GM21529 (cell line): ENCODE measurements around the gene TTC23.

Experiments used
- ATAC-seq: cut with Tn5 transposase; IDR thresholded peaks from one replicate; pipeline ENCODE4 v1.9.1; 2021; ENCODE audit not compliant: unreplicated experiment

Gene TTC23

DNA sequence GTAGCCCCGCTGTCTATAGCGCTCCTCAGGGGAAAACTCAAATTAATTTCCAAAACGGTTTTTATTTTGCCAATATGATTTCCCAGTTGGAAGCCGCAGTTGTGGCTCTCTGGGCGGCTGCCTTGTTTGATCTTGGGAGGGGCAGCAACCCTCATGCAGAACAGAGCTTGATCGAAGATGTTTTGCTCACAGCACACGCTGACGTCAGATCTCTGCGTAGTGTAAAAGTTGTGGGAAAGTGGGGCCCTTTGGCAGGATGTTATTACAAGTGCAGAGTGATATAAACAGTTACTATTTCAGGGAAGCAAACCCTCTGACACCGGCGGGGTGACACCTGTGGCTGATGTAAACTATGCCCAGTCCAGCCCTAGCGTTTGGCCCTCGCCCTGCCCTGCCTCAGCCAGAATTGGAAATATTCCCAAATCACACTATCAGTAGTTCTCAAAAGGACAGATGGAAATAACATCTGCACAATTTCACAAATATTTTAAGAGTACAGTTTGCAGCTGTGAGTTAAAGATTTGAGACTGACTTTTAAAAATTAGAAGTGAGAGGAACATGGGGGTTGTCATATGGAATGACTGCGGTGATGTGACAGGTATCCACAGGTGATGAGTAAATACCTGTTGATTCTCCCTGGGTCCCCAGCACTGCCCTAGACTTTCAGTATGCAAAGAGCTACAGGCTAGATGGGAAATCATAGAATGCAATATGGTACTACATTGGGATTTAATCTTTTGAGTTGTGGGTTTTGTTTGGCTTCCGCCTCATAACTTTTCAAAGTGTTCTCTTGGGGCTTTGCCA is 142.8 kb downstream of the TTC23 start:
- ATAC-seq = no peak

DNA sequence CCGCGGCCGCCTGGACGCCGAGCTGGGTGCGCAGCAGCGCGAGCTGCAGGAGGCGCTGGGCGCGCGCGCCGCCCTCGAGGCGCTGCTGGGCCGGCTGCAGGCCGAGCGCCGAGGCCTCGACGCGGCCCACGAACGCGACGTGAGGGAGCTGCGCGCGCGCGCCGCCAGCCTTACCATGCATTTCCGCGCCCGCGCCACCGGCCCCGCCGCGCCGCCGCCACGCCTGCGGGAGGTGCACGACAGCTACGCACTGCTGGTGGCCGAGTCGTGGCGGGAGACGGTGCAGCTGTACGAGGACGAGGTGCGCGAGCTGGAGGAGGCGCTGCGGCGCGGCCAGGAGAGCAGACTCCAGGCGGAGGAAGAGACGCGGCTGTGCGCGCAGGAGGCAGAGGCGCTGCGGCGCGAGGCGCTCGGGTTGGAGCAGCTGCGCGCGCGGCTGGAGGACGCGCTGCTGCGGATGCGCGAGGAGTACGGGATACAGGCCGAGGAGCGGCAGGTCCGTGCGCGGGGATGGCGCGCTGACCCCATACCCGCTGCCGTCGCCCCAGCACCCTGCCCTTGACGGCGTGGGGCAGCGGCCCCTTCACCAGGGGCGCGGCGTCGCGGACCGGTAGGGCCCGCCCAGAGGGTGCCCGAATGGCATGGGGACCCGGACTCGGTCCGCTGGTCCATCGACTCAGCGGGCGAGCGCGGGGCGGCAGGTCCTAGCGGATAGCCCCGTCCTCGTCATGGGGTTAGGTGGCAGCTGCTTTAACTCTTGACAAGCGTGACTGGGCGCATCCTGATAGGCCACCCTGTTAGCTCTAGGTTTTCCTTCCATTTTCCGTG is 143.7 kb downstream of the TTC23 start:
- ATAC-seq = peak; percentile 36

DNA sequence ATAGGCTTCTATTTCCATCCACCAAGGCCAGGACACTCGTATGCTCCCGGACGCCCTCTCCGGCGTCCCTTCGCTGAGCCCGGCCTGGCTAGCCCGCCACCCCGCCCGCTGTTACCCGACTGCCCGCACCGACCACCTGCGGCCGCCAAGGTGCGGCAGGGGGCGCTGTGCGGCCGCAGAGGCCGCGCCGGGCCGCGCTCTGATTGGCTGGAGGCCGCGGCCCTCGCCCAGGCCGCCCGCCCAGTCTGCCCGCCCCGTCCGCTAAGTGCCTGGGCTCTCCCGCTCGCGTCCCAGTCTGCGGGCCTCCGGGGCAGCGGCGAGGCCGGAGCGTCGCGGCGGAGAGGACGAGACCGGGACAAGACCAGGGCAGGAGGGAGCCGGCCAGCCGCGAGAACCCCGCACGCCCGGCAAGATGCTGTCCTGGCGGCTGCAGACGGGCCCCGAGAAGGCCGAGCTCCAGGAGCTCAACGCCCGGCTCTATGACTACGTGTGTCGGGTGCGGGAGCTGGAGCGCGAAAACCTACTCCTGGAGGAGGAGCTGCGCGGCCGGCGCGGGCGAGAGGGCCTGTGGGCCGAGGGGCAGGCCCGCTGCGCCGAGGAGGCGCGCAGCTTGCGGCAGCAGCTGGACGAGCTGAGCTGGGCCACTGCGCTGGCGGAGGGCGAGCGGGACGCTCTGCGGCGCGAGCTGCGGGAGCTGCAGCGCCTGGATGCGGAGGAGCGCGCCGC is 144.4 kb downstream of the TTC23 start, which contains the start of gene SYNM:
TSS of gene SYNM (plus strand) at position 293 of the 726 bp plus-strand sequence. CDS start at position 413, 120 bp downstream.
- ATAC-seq = peak; percentile 67

DNA sequence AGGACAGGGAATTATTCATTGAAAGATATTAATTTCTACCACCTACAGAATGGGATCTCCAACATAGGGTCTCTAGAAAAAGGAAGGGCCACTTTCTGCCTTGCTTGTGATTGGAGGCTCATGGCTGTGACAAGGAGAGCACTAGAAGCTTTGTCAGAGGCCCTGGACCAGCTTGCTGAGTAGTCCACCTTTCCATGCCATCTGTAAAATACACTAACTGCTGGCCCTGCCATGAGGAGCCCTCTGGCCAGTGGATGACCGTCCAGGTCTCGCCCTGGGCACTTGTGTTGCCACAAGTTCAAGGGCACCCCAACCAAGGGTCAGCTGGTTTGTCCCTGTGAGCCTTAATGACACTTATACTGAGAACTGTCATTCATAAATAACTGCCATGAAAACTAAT is 146.1 kb downstream of the TTC23 start:
- ATAC-seq = no peak

DNA sequence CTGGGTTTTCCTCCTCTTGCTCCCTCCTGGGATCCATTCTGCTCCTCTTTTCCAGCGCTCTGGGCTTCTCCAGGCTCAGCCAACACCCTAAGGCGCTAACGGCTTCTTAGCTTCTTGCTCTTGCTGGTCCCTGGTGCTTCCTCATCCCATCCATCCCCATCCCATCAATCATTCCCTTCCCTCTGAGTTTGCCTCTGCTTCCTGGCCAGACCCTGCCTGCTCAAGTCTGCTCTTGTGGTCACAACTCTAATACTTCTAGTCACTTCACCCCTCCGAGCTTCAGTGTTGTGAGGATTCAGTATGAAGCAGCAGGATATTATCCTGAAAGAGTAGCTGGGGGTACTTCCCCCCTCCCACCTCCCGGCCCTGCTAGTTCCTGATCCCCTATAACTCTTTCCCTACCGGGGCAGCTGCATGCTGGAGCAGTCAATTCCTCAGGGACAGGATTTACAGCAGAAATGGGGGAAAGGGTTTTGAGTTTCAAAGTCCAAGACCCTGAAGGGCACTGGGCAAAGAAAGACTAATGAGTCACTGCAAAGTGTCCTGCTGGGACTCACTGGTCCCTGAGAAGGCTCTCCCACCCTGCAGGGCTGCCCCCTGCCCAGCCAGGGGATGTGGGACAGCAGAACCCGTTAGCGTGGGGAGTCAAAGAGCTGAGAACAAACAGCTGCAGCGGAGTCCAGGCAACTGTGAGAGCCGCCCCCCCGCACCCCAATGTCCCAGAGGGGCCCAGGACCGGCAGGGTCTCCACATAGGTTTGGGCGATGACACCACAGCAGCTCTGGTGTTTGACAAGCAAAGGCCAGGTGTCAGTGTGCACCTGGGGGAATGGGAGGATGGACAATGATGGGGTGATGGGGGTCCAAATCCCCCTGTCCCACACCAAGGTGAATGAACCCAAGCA is 146.8 kb downstream of the TTC23 start:
- no peak for ATAC-seq

DNA sequence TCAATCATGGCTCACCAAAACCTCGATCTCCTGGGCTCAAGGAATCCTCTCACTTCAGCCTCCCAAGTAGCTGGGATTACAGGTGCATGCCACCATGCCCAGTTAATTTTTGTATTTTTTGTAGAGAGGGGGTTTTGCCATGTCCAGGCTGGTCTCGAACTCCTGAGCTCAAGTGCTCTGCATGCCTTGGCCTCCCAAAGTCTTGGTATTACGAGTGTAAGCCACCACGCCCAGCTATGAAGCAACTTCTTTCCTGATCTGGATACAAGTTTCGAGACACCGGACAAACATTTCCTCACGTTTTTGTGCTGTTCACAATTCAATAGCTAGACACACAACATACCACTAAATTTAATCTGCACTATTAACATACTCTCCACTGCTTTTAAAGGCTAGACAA is 147.9 kb downstream of the TTC23 start:
- ATAC-seq = no peak

DNA sequence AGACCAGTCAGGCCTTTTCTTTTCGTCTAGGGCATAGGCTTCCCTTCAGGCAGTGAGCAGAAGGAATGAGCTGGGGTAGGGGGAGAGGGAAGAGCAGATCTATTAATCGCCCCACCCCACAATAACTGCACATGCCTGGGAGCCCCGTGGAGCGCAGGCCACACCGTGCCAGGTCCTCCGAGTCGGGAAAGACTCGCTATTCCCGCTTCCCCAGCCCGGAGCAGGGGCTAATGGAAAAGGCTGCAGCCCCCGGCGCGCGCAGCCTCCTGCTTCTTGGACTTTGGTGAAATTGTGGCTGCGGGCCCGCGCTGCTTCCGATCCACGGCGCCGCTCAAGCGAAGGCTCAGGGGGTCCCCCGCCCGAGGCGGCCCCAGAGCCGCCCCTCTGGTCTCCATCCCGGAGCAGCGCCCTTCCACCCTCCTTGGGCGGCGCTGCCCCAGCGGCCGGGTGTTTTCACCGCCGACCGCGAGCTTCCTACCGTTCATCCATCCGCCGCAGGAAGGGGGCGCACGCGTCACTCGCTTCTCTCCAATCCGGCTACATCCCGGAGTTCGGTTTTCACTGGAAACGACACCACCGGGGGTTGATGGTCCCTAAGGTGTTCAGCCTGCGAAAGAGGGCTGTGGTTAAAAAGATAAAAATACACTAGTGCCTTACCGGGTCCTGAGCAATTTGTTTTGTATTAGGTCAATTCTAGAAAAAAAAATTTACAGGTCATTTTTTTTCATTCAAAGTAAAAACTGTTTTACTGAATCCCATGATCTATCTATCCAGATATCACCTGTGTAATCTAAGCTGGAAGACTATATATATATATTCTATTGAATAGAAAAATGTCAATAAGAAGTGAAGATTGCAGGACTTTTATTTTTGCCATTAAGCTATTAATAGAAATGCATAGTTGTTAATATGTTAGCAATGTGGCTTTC is 148.9 kb downstream of the TTC23 start:
- ATAC-seq = no peak

DNA sequence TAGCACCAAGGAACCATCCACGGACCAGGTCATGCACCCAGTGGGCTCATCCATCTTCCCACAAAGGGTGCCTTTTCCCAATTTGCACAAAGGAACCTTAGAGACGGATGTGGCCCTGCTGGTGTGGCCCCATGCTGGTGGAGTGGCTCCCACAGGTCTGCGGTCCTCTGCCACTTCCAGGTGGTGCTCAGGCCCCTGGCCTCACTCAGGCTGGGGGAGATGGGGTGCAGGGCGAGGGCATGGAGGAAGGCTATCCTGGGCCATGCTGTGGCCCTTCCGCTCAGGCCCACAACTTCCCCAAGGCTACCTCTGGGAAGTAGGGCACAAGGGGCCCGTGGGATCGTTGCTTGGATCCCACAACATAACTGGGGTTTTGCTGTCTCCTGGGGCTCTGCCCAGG is 149.7 kb downstream of the TTC23 start:
- ATAC-seq = no peak

DNA sequence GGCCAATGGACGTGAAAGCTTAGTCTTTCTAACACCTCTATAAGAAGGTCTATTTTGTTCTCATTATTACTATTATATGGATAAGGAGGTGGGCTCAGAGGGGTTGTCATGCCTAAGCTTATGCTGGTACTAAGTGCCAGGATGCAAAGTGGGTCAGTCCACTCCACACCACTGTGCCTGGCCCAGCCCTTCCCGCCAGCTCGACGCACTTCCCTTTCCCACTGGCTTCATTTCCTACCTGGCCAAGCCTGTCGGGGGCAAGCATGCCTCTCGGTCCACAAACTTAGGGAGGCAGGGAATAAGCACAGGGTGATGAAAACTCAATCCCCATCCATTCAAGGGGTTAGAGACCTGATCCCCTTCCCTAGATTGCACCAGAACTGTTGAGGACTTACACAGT is 150.4 kb downstream of the TTC23 start:
- ATAC-seq = no peak

DNA sequence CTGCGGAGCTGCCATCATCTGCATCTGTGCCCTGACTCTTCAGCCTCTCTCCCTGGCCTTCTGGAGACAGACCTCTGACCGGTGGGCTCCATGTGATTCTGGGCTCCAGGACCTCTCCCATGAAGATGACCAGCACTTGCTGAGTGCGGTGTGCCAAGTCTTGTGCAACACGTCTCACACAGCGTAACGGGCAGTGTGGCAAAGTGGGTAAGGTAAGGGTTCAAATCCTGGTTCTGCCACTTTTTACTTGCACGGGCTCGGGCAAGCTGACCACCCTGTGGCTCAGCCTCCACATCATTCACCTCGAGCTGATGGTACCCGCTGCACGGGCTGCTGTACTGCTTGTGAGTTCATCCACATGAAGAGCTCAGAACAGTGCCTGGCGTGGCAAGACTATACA is 151.0 kb downstream of the TTC23 start:
- no peak for ATAC-seq

DNA sequence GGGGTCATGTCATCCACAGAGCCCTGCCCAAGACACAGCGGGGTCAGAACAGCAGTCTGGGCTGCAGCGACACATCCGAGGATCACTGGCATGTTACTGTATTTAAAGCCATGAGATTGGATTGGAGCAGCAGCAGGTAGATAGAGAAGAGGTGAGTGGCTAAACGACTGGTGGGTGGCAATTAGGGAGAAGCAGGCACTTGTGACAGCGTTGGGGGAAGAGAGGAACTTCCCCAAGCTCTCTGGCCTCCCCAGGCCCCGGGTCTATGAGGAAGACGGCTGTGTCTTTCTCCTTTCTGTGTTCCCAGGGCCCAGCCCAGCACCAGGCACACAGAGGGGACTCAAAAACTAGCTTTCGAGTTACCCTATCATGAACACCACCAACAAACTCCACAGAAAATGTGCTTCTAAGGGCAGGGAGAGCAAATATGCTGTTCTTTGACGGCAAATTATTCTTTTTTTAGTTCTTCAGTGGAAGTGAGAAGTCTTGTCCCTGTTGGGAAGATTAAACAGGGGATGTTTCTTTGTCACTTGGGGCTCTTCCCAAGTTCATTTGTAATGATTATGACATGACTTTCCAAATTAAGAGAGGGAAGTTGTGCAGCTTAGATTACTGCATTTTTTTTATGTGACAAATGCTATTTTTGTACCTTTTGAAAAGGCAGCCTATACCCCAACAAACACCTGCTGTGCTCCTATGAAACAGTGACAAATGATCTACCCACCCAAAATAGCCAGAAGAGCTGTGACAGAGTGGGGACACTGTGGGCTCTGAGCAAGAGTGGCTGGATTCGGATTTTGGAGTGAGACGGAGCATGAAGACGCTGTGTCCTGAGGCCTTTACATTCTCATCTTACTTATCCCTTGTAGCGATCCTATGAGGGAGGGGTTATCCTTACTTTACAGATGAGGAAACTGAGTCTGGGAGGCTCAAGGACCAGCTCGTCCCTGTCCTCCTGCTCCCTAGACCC is 151.7 kb downstream of the TTC23 start:
- no peak for ATAC-seq

DNA sequence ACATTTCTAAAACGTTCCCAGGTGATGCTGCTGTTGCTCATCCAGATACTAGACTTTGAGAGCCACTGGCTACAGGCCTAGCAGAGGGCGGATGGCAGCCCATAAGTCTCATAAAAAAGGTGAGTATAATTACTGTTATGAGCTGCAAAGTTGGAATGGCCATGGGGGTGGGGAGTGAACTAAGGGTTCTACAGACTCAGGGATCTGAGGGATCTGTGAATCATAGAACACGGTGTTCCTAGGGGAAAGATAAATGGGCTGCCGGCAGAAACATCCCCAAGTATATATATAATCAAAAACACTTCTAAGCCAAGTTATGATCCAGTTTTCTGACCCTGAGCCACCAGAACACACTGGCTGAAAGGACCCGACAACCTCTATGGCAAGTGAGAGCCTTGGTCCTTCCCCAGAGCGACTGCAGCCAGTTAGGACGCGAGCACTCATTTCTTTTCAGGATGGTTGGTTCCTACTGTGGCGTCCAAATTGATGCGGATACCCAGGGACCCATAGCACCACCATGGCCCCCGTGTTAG is 152.4 kb downstream of the TTC23 start:
- ATAC-seq = no peak

DNA sequence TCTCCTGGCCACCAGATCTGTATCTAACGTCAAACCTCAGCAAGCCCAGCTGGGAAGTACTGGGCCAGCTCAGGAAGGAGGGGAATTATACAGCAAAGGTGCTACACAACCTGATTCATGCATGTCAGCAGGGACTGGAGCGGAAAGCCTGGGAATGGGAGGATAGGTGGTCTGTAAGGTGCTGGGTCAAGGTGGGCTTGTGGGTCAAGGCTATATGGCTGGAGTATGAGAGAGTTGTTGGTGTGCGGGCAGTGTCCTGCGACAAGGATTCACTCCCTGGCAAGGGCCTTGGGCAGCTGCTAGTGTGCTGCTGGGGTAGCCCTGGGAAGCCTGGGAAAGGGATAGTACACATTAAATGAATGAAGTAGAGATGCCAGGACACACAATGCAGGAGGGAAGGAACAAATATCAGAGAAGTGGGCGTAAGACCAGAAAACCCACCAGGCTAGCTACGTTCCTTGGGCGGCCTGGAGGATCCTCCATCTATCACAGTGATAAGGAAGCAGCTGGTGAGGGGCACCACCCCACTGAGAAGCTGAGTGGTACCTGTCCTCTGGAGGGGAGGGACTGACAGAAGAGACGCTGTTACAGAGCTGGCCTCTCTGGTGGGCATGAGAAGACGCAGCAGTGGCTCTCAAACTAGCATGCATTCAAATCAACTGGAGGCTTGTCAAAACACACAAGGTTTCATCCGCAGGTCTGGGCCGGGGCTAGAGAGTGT is 153.0 kb downstream of the TTC23 start:
- no peak for ATAC-seq

DNA sequence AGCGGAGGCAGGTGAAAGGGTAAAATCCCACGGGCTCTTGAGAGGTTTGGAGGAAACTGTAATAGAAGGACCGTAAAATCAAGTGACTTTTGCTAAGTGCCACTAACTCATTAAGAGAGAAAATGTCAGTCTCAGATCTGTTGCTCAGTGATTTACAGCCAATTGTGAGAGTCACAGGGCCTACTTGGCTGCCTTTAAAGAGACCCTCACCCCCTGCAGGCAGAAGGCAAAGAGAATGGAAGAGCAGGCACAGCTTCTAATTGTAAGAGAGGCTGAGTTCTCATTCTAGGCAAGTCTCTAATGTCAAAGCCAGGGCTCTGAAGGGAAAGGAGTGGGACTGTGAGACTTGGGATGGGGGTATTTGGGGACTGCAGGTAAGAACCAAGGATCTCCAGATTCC is 153.8 kb downstream of the TTC23 start:
- no peak for ATAC-seq

DNA sequence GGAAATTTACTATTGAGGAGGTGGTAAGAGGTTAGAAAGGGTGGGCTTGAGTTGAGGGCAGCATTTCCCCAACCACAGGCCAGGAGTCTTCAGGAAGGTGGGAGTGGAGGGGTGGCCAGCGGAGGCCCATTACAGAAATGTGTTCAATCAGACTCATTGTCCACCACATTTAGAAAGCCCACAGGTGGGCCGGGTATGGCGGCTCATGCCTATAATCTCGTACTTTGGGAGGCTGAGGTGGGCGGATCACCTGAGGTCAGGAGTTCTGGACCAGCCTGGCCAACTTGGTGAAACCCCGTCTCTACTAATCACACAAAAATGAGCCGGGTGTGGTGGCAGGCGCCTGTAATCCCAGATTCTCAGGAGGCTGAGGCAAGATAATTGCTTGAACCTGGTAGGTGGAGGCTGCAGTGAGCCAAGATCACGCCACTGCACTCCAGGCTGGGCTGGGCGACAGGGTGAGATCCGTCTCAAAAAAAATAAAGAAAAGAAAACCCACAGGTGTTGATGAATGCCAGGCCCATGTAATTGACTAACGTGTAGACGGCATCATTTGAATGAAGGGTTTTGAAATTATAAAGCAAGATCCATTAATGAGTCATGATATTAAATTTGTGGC is 156.7 kb downstream of the TTC23 start:
- ATAC-seq = no peak

DNA sequence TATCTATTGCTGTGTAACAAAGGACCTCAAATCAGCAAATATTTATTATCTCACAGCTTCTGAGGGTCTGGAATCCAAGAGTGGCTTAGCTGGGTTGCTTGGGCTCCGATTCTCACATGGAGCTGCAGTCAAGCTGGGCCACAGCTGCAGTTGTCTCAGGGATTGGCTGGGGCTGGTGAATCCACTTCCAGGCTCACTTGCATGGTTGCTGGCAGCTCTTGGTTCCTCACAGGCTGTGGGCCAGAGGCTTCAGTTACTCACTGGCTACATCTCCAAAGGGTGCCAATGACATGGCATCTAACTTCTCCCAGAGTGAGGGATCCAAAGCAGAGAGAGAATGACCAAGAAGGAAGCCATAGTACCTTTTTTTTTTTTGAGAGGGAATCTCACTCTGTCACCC is 158.4 kb downstream of the TTC23 start:
- ATAC-seq = no peak
